GM23248 (cell line): ENCODE results near the gene TENM3.

Source experiments
- EZH2 ChIP-seq: fragments of 200-600 bp; sonication (generic); IDR thresholded peaks from 2 replicates; pipeline ENCODE4 v1.6.1; 2018; ENCODE audit warnings: antibody characterized with exemption, mild to moderate bottlenecking; ENCODE audit not compliant: insufficient read depth, poor library complexity, severe bottlenecking
- EZH2phosphoT487 ChIP-seq: fragments of 200-600 bp; sonication (generic); IDR thresholded peaks from 2 replicates; pipeline ENCODE4 v1.6.1; 2018; ENCODE audit warnings: antibody characterized with exemption, moderate library complexity, mild to moderate bottlenecking, low read depth; ENCODE audit not compliant: insufficient read depth

DNA sequence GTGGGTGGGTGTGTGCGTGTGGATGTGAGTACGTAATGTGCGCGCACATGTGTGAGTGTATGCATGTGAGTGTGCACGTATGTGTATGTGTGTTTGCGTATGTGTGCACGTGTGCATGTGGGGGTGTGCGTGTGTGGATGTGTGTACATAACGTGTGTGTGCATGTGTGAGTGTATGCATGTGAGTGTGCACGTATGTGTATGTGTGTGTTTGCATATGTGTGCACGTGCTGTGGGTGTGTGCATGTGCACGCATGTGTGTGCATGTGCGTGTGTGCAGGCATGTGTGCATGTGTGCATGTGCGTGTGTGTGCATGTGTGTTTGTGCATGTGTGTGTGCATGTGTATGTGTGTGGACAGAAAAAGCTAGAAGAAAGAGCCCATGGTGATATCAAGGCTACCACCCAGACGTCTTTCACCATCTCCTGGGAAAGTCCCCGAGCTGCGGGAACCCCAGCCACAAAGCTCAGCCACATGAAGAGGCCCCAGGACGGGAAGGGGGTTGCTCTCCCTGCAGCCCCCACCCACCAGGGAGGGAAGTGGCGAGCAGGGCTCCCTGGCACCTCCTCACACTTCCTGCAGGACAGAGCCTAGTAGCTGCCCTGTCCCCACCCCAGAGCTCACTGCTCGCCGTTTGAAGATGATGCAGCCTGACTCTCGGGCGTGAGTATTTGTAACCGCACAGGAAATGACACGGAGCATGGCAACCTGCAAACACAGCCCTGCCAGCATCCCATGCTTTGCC, 565.6 kb downstream of the TENM3 start:
- TF ChIP-seq EZH2 (no peak), EZH2phosphoT487 (no peak)
